IMR-90 (cell line): ENCODE data around the gene FADS6. TPM values are rescaled to one million over a fixed set of nuclear protein-coding genes. Genes with fewer than 3 reads are reported as not detected.

Experiments used
- ATAC-seq: fragments of 200-7000 bp; cut with Tn5 transposase; 2 replicates; pipeline ENCODE4 v1.9.1; 2020; ENCODE audit warnings: low read depth, mild to moderate bottlenecking, moderate library complexity
- BruUV-seq: library from RNA; stranded (reverse); fragments of 400-500 nt; replicated peaks from 2 replicates; lab custom pipeline; 2021; lab: Mats Ljungman, UMichigan
- CTCF ChIA-PET: fragments of 300-600 bp; formaldehyde crosslinking; extraction: SDS; loops from one replicate; lab custom pipeline; 2021; ENCODE audit warnings: antibody characterized with exemption; lab: Yijun Ruan, JAX
- POLR2A ChIA-PET: fragments of 300-600 bp; sonication (Branson Sonifier 250); formaldehyde crosslinking; loops from one replicate; lab custom pipeline; 2022; ENCODE audit warnings: antibody characterized with exemption; ENCODE audit not compliant: unreplicated experiment; lab: Charles Lee
- DNase-seq: peaks from one replicate; pipeline ENCODE4 v3.0.0; 2013
- H2AFZ ChIP-seq: replicated peaks from 2 replicates; pipeline ENCODE3; 2013; ENCODE audit warnings: low read length, mild to moderate bottlenecking; ENCODE audit not compliant: poor library complexity
- H2AK5ac ChIP-seq: 2 replicates; pipeline ENCODE4 v1.6.1; 2013; ENCODE audit warnings: low read depth, low read length, inconsistent platforms
- H2AK9ac ChIP-seq: replicated peaks from 2 replicates; pipeline ENCODE3; 2013; ENCODE audit warnings: mild to moderate bottlenecking, low read depth, low read length, moderate library complexity; ENCODE audit not compliant: poor library complexity
- H2BK120ac ChIP-seq: 2 replicates; pipeline ENCODE4 v1.6.1; 2013; ENCODE audit warnings: low read depth, low read length, inconsistent platforms
- H2BK15ac ChIP-seq: 3 replicates; pipeline ENCODE4 v1.6.1; 2013; ENCODE audit warnings: low read depth, low read length, inconsistent platforms
- H2BK20ac ChIP-seq: 2 replicates; pipeline ENCODE4 v1.6.1; 2013; ENCODE audit warnings: low read depth, mild to moderate bottlenecking, inconsistent platforms, low read length, moderate library complexity
- H2BK5ac ChIP-seq: 2 replicates; pipeline ENCODE4 v1.6.1; 2013; ENCODE audit warnings: mild to moderate bottlenecking, low read depth, low read length, inconsistent platforms; ENCODE audit not compliant: poor library complexity, severe bottlenecking
- H3K14ac ChIP-seq: replicated peaks from 2 replicates; pipeline ENCODE4 v1.6.1; 2013; ENCODE audit warnings: low read depth, low read length, inconsistent platforms
- H3K18ac ChIP-seq: 2 replicates; pipeline ENCODE4 v1.6.1; 2013; ENCODE audit warnings: low read depth, low read length, control low read depth
- H3K23ac ChIP-seq: 2 replicates; pipeline ENCODE4 v1.6.1; 2013; ENCODE audit warnings: low read depth, low read length, inconsistent platforms
- H3K27ac ChIP-seq: 2 replicates; pipeline ENCODE4 v1.5.1; 2013; ENCODE audit warnings: mild to moderate bottlenecking, control low read depth, low read length; ENCODE audit not compliant: insufficient read depth
- H3K27me3 ChIP-seq: 2 replicates; pipeline ENCODE4 v1.6.1; 2013; ENCODE audit warnings: low read length; ENCODE audit not compliant: control insufficient read depth, insufficient read depth
- H3K36me3 ChIP-seq: 2 replicates; pipeline ENCODE4 v1.6.1; 2013; ENCODE audit warnings: low read length, mixed read lengths; ENCODE audit not compliant: control insufficient read depth, insufficient read depth
- H3K4ac ChIP-seq: 2 replicates; pipeline ENCODE4 v1.6.1; 2013; ENCODE audit warnings: low read depth, low read length, inconsistent platforms
- H3K4me1 ChIP-seq: 2 replicates; pipeline ENCODE4 v1.6.1; 2013; ENCODE audit warnings: low read length, mixed read lengths; ENCODE audit not compliant: control insufficient read depth, insufficient read depth
- H3K4me2 ChIP-seq: 2 replicates; pipeline ENCODE4 v1.6.1; 2013; ENCODE audit warnings: low read depth, mild to moderate bottlenecking, control low read depth, low read length, moderate library complexity
- H3K4me3 ChIP-seq: 2 replicates; pipeline ENCODE4 v1.5.1; 2013; ENCODE audit warnings: low read depth, mild to moderate bottlenecking, control low read depth, low read length, moderate library complexity; ENCODE audit not compliant: insufficient read depth
- H3K56ac ChIP-seq: 2 replicates; pipeline ENCODE4 v1.6.1; 2013; ENCODE audit warnings: low read length, inconsistent platforms; ENCODE audit not compliant: insufficient read depth; ENCODE audit errors: extremely low read depth
- H3K79me1 ChIP-seq, 2 experiments: 2 replicates each; pipeline ENCODE4 v1.6.1; 2013; ENCODE audit warnings: low read length in 2 of 2, inconsistent platforms in 1 of 2, low read depth in 1 of 2
- H3K9ac ChIP-seq: 2 replicates; pipeline ENCODE4 v1.6.1; 2013; ENCODE audit warnings: low read depth, low read length, control low read depth
- H3K9me1 ChIP-seq: 2 replicates; pipeline ENCODE4 v1.6.1; 2013; ENCODE audit warnings: low read length, inconsistent platforms; ENCODE audit not compliant: insufficient read depth
- H3K9me3 ChIP-seq: 2 replicates; pipeline ENCODE4 v1.6.1; 2013; ENCODE audit warnings: low read length; ENCODE audit not compliant: control insufficient read depth, insufficient read depth
- H4K20me1 ChIP-seq: 2 replicates; pipeline ENCODE4 v1.6.1; 2013; ENCODE audit warnings: low read length, inconsistent platforms; ENCODE audit not compliant: insufficient read depth
- H4K5ac ChIP-seq: 2 replicates; pipeline ENCODE4 v1.6.1; 2013; ENCODE audit warnings: mild to moderate bottlenecking, low read depth, low read length, control low read depth
- H4K8ac ChIP-seq, 2 experiments: 2 replicates each; pipeline ENCODE4 v1.6.1; 2013; ENCODE audit warnings: low read depth in 2 of 2, low read length in 2 of 2, control low read depth in 1 of 2, inconsistent platforms in 1 of 2
- H4K91ac ChIP-seq: 2 replicates; pipeline ENCODE4 v1.6.1; 2013; ENCODE audit warnings: low read depth, low read length, inconsistent platforms; ENCODE audit not compliant: insufficient read depth
- BHLHE40 ChIP-seq: fragments of 150-350 bp; IDR thresholded peaks from 2 replicates; pipeline ENCODE4 v1.6.1; 2016; ENCODE audit warnings: mild to moderate bottlenecking, low read depth, low read length
- CEBPB ChIP-seq: IDR thresholded peaks from 2 replicates; pipeline ENCODE4 v1.6.1; 2012; ENCODE audit warnings: low read depth, low read length, improper control_type of control experiment
- CHD1 ChIP-seq: IDR thresholded peaks from 2 replicates; pipeline ENCODE4 v1.6.1; 2012; ENCODE audit warnings: low read depth, low read length, improper control_type of control experiment
- ELK1 ChIP-seq: fragments of 150-350 bp; IDR thresholded peaks from 2 replicates; pipeline ENCODE4 v1.6.1; 2016; ENCODE audit warnings: low read depth, mild to moderate bottlenecking, low read length, moderate library complexity, borderline replicate concordance
- FOS ChIP-seq: fragments of 150-350 bp; IDR thresholded peaks from 2 replicates; pipeline ENCODE4 v1.6.1; 2016; ENCODE audit warnings: low read depth, low read length
- MAFK ChIP-seq: IDR thresholded peaks from 2 replicates; pipeline ENCODE4 v1.6.1; 2012; ENCODE audit warnings: low read depth, low read length, improper control_type of control experiment
- NFE2L2 ChIP-seq: fragments of 150-350 bp; IDR thresholded peaks from 2 replicates; pipeline ENCODE4 v1.6.1; 2016; ENCODE audit warnings: low read depth, mild to moderate bottlenecking, low read length
- POLR2A ChIP-seq: IDR thresholded peaks from 2 replicates; pipeline ENCODE4 v1.6.1; 2012; ENCODE audit warnings: mild to moderate bottlenecking, low read depth, low read length
- RAD21 ChIP-seq: IDR thresholded peaks from 2 replicates; pipeline ENCODE4 v1.6.1; 2012; ENCODE audit warnings: low read length, improper control_type of control experiment
- RCOR1 ChIP-seq: IDR thresholded peaks from 2 replicates; pipeline ENCODE4 v1.6.1; 2012; ENCODE audit warnings: mild to moderate bottlenecking, low read length, improper control_type of control experiment; ENCODE audit not compliant: insufficient replicate concordance
- RFX5 ChIP-seq: IDR thresholded peaks from 2 replicates; pipeline ENCODE4 v1.8.0; 2012; ENCODE audit warnings: low read depth, mild to moderate bottlenecking, low read length, moderate library complexity
- SMC3 ChIP-seq: fragments of 150-350 bp; IDR thresholded peaks from 2 replicates; pipeline ENCODE4 v1.6.1; 2016; ENCODE audit warnings: low read depth, mild to moderate bottlenecking, antibody characterized with exemption, low read length, moderate library complexity
- WGBS, 2 experiments: methylation state at CpG; one replicate each; pipeline versions ENCODE4 v1.1.5 to v1.1.7; 2013; ENCODE audit warnings: missing lambda C conversion rate in 2 of 2; ENCODE audit not compliant: insufficient read length in 1 of 2; ENCODE audit errors: extremely low coverage in 2 of 2; 5-methylcytosine and 5-hydroxymethylcytosine counted together
- dilution Hi-C: fragments of 300-500 bp; cut with HindIII; formaldehyde crosslinking; loops from one replicate; pipeline ENCODE4 v1.14.3; 2018; ENCODE audit warnings: low sequenced_read_pairs; ENCODE audit not compliant: unreplicated experiment
- in situ Hi-C: fragments of 300-500 bp; cut with MboI; formaldehyde crosslinking; loops from 3 replicates; pipeline ENCODE4 v1.14.3; 2019; ENCODE audit warnings: low sequenced_read_pairs, inconsistent platforms, mixed read lengths
- intact Hi-C: fragments of 100-400 bp; cut with micrococcal nuclease; formaldehyde crosslinking; loops from 2 replicates; pipeline ENCODE4 v1.10.0; 2022
- polyA plus RNA-seq, 3 experiments: library from polyadenylated mRNA; depleted of rRNA; stranded (reverse); fragments of >200 nt; gene quantifications; 2 replicates each; pipeline ENCODE4 v1.2.3, GENCODE V29; 2012; ENCODE audit warnings: low replicate concordance in 1 of 3
- total RNA-seq: library from RNA; depleted of rRNA; stranded (reverse); fragments of >200 nt; gene quantifications from 2 replicates; pipeline ENCODE4 v1.2.3, GENCODE V29; 2012
- TF ChIP-seq, protein P1 (sequence below): conservative IDR thresholded peaks from 2 replicates; pipeline ENCODE4 v1.5.1; 2012; ENCODE audit warnings: mild to moderate bottlenecking, low read depth, low read length, improper control_type of control experiment
- TF ChIP-seq, protein P2 (sequence below): fragments of 150-350 bp; IDR thresholded peaks from 2 replicates; pipeline ENCODE4 v1.6.1; 2017; ENCODE audit warnings: mild to moderate bottlenecking, antibody characterized with exemption, low read length, low read depth

FADS6 gene
- total and polyA plus RNA-seq, 2 of the 4 experiments (the other 2 are of a cell fraction) = not detected

GRCh38 chr17:74862919-74863318 is 30.5 kb downstream of the FADS6 start:
- H3K23ac ChIP-seq = no peak overlapping the region
- peaks cover 4% of the 10 kb centered on the region; the same call in 1 of the 2 replicates for H4K20me1 ChIP-seq
- no peak overlapping the region for H3K56ac ChIP-seq
- no peak overlapping the region for H2AFZ ChIP-seq
- no peak overlapping the region for H3K14ac ChIP-seq
- H2BK120ac ChIP-seq = no peak overlapping the region
- TF ChIP-seq NFE2L2 (no peak), BHLHE40 (no peak), CEBPB (no peak), RFX5 (no peak), SMC3 (no peak), POLR2A (no peak), RAD21 (no peak), MAFK (no peak), FOS (no peak), RCOR1 (no peak), CHD1 (no peak), ELK1 (no peak)
- TF ChIP-seq, protein P1, sequence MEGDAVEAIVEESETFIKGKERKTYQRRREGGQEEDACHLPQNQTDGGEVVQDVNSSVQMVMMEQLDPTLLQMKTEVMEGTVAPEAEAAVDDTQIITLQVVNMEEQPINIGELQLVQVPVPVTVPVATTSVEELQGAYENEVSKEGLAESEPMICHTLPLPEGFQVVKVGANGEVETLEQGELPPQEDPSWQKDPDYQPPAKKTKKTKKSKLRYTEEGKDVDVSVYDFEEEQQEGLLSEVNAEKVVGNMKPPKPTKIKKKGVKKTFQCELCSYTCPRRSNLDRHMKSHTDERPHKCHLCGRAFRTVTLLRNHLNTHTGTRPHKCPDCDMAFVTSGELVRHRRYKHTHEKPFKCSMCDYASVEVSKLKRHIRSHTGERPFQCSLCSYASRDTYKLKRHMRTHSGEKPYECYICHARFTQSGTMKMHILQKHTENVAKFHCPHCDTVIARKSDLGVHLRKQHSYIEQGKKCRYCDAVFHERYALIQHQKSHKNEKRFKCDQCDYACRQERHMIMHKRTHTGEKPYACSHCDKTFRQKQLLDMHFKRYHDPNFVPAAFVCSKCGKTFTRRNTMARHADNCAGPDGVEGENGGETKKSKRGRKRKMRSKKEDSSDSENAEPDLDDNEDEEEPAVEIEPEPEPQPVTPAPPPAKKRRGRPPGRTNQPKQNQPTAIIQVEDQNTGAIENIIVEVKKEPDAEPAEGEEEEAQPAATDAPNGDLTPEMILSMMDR = no peak
- TF ChIP-seq, protein P2, sequence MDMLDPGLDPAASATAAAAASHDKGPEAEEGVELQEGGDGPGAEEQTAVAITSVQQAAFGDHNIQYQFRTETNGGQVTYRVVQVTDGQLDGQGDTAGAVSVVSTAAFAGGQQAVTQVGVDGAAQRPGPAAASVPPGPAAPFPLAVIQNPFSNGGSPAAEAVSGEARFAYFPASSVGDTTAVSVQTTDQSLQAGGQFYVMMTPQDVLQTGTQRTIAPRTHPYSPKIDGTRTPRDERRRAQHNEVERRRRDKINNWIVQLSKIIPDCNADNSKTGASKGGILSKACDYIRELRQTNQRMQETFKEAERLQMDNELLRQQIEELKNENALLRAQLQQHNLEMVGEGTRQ = no peak
- H2BK15ac ChIP-seq = no peak overlapping the region
- H3K79me1 ChIP-seq = no peaks in the 10 kb centered on the region
- H2AK5ac ChIP-seq = no peak overlapping the region
- no peak overlapping the region for H4K8ac ChIP-seq
- ChIA-PET CTCF (interaction anchor here (0.6 to 1.3 kb wide), 2 partner anchors 10 to 117 kb away, joined by 3 to 5 read pairs; partner anchors contain the start of gene FDXR), POLR2A (no interaction called here)
- H3K27ac ChIP-seq = no peak overlapping the region
- H3K4me3 ChIP-seq = no peak overlapping the region
- H2BK5ac ChIP-seq = no peak overlapping the region
- no peaks in the 10 kb centered on the region for H3K9me1 ChIP-seq
- no peaks in the 10 kb centered on the region for H3K9me3 ChIP-seq
- peaks cover 39% of the 10 kb centered on the region for H3K27me3 ChIP-seq
- DNase-seq (no peak), ATAC-seq (no peak)
- no peak overlapping the region for H2AK9ac ChIP-seq
- WGBS, 2 experiments = 100% methylated on average over 1 of the region's 6 CpGs; no CpG with 5 or more reads in 1 of the 2 experiments
- dilution Hi-C loops (no loop called here), intact Hi-C loops (loop anchor here (10.0 kb wide), 1 partner anchor 488 kb away; no protein-coding TSS in a partner anchor), in situ Hi-C loops (loop anchor here (25.0 kb wide), 1 partner anchor 651 kb away; the partner anchor contains the start of genes RPL38 and TTYH2)
- no peak overlapping the region for H3K9ac ChIP-seq
- no peaks in the 10 kb centered on the region; the same call in 1 of the 2 replicates for H3K4me1 ChIP-seq
- no peak overlapping the region for H3K4ac ChIP-seq
- H4K5ac ChIP-seq = no peak overlapping the region
- no peak overlapping the region for H3K18ac ChIP-seq
- H3K36me3 ChIP-seq = peaks cover 9% of the 10 kb centered on the region; the same call in 1 of the 2 replicates
- no peak overlapping the region for H4K91ac ChIP-seq
- BruUV-seq = no TSS peak
- no peak overlapping the region for H3K4me2 ChIP-seq
- no peak overlapping the region for H2BK20ac ChIP-seq
